HG02678 (cell line): Measurements from ENCODE around the gene SLC2A1.

Experiments
- ATAC-seq: cut with Tn5 transposase; IDR thresholded peaks from one replicate; pipeline ENCODE4 v1.9.1; 2021; ENCODE audit warnings: mild to moderate bottlenecking, moderate library complexity; ENCODE audit not compliant: unreplicated experiment

The SLC2A1 gene

GRCh38 chr1:42944246-42944928 lies 14.3 kb downstream of the SLC2A1 start:
- no peak for ATAC-seq

- no peak for ATAC-seq
These were observed 14.9 kb downstream of the SLC2A1 start for GRCh38 chr1:42943728-42944127.

- ATAC-seq, result no peak
These were observed 15.5 kb downstream of the SLC2A1 start for GRCh38 chr1:42943166-42943565.

GRCh38 chr1:42942444-42942843 lies 16.2 kb downstream of the SLC2A1 start:
- no peak for ATAC-seq

- ATAC-seq, result no peak
These were observed 16.9 kb downstream of the SLC2A1 start for GRCh38 chr1:42941640-42942330.

- no peak for ATAC-seq
These were observed 17.6 kb downstream of the SLC2A1 start for GRCh38 chr1:42940851-42941639.

GRCh38 chr1:42938645-42939615 lies 19.7 kb downstream of the SLC2A1 start:
- no peak for ATAC-seq

- no peak for ATAC-seq
These were observed 20.6 kb downstream of the SLC2A1 start for GRCh38 chr1:42937836-42938644.

GRCh38 chr1:42937141-42937696 lies 21.4 kb downstream of the SLC2A1 start:
- ATAC-seq, result no peak

GRCh38 chr1:42936309-42937078 lies 22.2 kb downstream of the SLC2A1 start:
- no peak for ATAC-seq

- no peak for ATAC-seq
These were observed 22.7 kb downstream of the SLC2A1 start for GRCh38 chr1:42935971-42936308.

GRCh38 chr1:42935313-42935895 lies 23.3 kb downstream of the SLC2A1 start:
- ATAC-seq, result no peak

- no peak for ATAC-seq
These were observed 23.9 kb downstream of the SLC2A1 start for GRCh38 chr1:42934541-42935312.

- ATAC-seq, result no peak
These were observed 24.8 kb downstream of the SLC2A1 start for GRCh38 chr1:42933610-42934491.

GRCh38 chr1:42933060-42933586 lies 25.5 kb downstream of the SLC2A1 start:
- ATAC-seq, result no peak

GRCh38 chr1:42932442-42932941 lies 26.2 kb downstream of the SLC2A1 start:
- no peak for ATAC-seq
